Activated naive CD4-positive, alpha-beta T cell treated with anti-CD3 and anti-CD28 coated beads, Interleukin-2, amount 50 U/mL, for 72 hours (primary cell): ENCODE measurements around the gene GPR87. TPM values are rescaled to one million over a fixed set of nuclear protein-coding genes. Genes with fewer than 3 reads are reported as not detected.

ENCODE experiments used
- ATAC-seq, 2 donors: fragments of 150-1000 bp; cut with Tn5 transposase; 2 replicates each; pipeline ENCODE4 v1.10.0; 2021; ENCODE audit warnings: mild to moderate bottlenecking in 2 of 2, moderate library complexity in 2 of 2
- DNase-seq, 2 donors: peaks; one replicate each; pipeline ENCODE4 v3.0.0; 2021 to 2022; ENCODE audit warnings: low spot score in 2 of 2
- H3K27ac Mint-ChIP-seq, 2 donors: one replicate each; pipeline ENCODE4 v1.8.0; 2022; ENCODE audit warnings: mild to moderate bottlenecking in 2 of 2, mixed read lengths in 2 of 2
- H3K36me3 Mint-ChIP-seq, 2 donors: one replicate each; pipeline ENCODE4 v1.8.0; 2022; ENCODE audit warnings: mixed read lengths in 2 of 2
- H3K9me3 Mint-ChIP-seq, 2 donors: one replicate each; pipeline ENCODE4 v1.8.0; 2022; ENCODE audit warnings: mixed read lengths in 2 of 2
- total RNA-seq, 2 donors: library from RNA; stranded (reverse); gene quantifications; one replicate each; pipeline ENCODE4 v1.2.3, GENCODE V29; 2022

The GPR87 gene
- total RNA-seq = 1 to 10 TPM in 1 of 2 donors, under 1 TPM in 1; 0.97 to 1.3 TPM

GRCh38 chr3:151316267-151316991 is at the start of gene GPR87:
Gene GPR87 (minus strand): TSS chr3:151316820. CDS start chr3:151300100, 16,720 bp downstream.
- H3K27ac Mint-ChIP-seq = peak within 1 kb of the TSS; percentile 58 to 81
- ATAC-seq (peak; percentile 85 to 86), DNase-seq (peak; percentile 41 to 55)
- H3K9me3 Mint-ChIP-seq = no peaks in the 10 kb centered on the region
- no peaks in the 10 kb centered on the region for H3K36me3 Mint-ChIP-seq

GRCh38 chr3:151362751-151363174 is 46.1 kb upstream of the GPR87 start:
- ATAC-seq (no peak), DNase-seq (no peak)
- H3K36me3 Mint-ChIP-seq = no peaks in the 10 kb centered on the region
- H3K27ac Mint-ChIP-seq = no peak overlapping the region
- no peaks in the 10 kb centered on the region for H3K9me3 Mint-ChIP-seq

- ATAC-seq = no peak
- Mint-ChIP-seq H3K36me3 (no peaks in the 10 kb centered on the region), H3K9me3 (no peaks in the 10 kb centered on the region), H3K27ac (no peak overlapping the region)
- no peak for DNase-seq
Observed at GRCh38 chr3:151357463-151357850, 40.8 kb upstream of the GPR87 start.

- no peak for DNase-seq
- Mint-ChIP-seq H3K9me3 (no peaks in the 10 kb centered on the region), H3K36me3 (no peaks in the 10 kb centered on the region), H3K27ac (no peak overlapping the region)
- no peak for ATAC-seq
Observed at GRCh38 chr3:151356794-151357462, 40.3 kb upstream of the GPR87 start.

GRCh38 chr3:151351648-151352047 is 35.0 kb upstream of the GPR87 start:
- H3K27ac Mint-ChIP-seq = no peak overlapping the region
- DNase-seq = no peak
- no peaks in the 10 kb centered on the region for H3K9me3 Mint-ChIP-seq
- ATAC-seq = no peak
- no peaks in the 10 kb centered on the region for H3K36me3 Mint-ChIP-seq

- no peak for ATAC-seq
- Mint-ChIP-seq H3K9me3 (no peaks in the 10 kb centered on the region), H3K36me3 (no peaks in the 10 kb centered on the region), H3K27ac (no peak overlapping the region)
- DNase-seq = no peak
Observed at GRCh38 chr3:151351219-151351618, 34.6 kb upstream of the GPR87 start.

- no peaks in the 10 kb centered on the region for H3K36me3 Mint-ChIP-seq
- DNase-seq = no peak
- ATAC-seq = no peak
- no peak overlapping the region for H3K27ac Mint-ChIP-seq
- H3K9me3 Mint-ChIP-seq = no peaks in the 10 kb centered on the region
Observed at GRCh38 chr3:151350656-151351055, 34.0 kb upstream of the GPR87 start.

GRCh38 chr3:151347432-151347831 is 30.8 kb upstream of the GPR87 start:
- no peak for DNase-seq
- H3K9me3 Mint-ChIP-seq = no peaks in the 10 kb centered on the region
- H3K27ac Mint-ChIP-seq = no peak overlapping the region
- no peaks in the 10 kb centered on the region for H3K36me3 Mint-ChIP-seq
- no peak for ATAC-seq

- DNase-seq (no peak), ATAC-seq (no peak)
- no peaks in the 10 kb centered on the region for H3K9me3 Mint-ChIP-seq
- no peak overlapping the region for H3K27ac Mint-ChIP-seq
- H3K36me3 Mint-ChIP-seq = no peaks in the 10 kb centered on the region
Observed at GRCh38 chr3:151346292-151346691, 29.7 kb upstream of the GPR87 start.

- ATAC-seq (no peak), DNase-seq (no peak)
- H3K9me3 Mint-ChIP-seq = no peaks in the 10 kb centered on the region
- H3K27ac Mint-ChIP-seq = no peak overlapping the region
- no peaks in the 10 kb centered on the region for H3K36me3 Mint-ChIP-seq
Observed at GRCh38 chr3:151345859-151346258, 29.2 kb upstream of the GPR87 start.

GRCh38 chr3:151331696-151332095 is 15.1 kb upstream of the GPR87 start:
- Mint-ChIP-seq H3K27ac (no peak overlapping the region), H3K36me3 (no peaks in the 10 kb centered on the region), H3K9me3 (no peaks in the 10 kb centered on the region)
- no peak for DNase-seq
- no peak for ATAC-seq

GRCh38 chr3:151330899-151331298 is 14.3 kb upstream of the GPR87 start:
- Mint-ChIP-seq H3K9me3 (no peaks in the 10 kb centered on the region), H3K36me3 (no peaks in the 10 kb centered on the region), H3K27ac (no peak overlapping the region)
- no peak for DNase-seq
- no peak for ATAC-seq

GRCh38 chr3:151330379-151330778 is 13.8 kb upstream of the GPR87 start:
- ATAC-seq (no peak), DNase-seq (no peak)
- Mint-ChIP-seq H3K9me3 (no peaks in the 10 kb centered on the region), H3K27ac (no peak overlapping the region), H3K36me3 (no peaks in the 10 kb centered on the region)

- no peak within 1 kb of the TSS for H3K27ac Mint-ChIP-seq
- DNase-seq = no peak
- no peak for ATAC-seq
Observed at GRCh38 chr3:151329363-151329762, 12.7 kb upstream of the GPR87 start, which contains the start of gene P2RY13. Gene P2RY13 (minus strand): TSS chr3:151329549. CDS start chr3:151329528, 21 bp downstream.

GRCh38 chr3:151328298-151328995 is 11.8 kb upstream of the GPR87 start:
- peak; percentile 79 to 89 for ATAC-seq
- DNase-seq = no peak
- Mint-ChIP-seq H3K36me3 (no peaks in the 10 kb centered on the region), H3K9me3 (no peaks in the 10 kb centered on the region), H3K27ac (no peak overlapping the region)

More at GRCh38 chr3:151329363-151329762, 12.7 kb upstream of the GPR87 start, which contains the start of gene P2RY13:
- Mint-ChIP-seq H3K36me3 (no peaks in the 10 kb centered on the region), H3K9me3 (no peaks in the 10 kb centered on the region)

- DNase-seq (no peak), ATAC-seq (peak in 1 of 2 donors; percentile 20)
- Mint-ChIP-seq H3K9me3 (peaks cover 3 to 6% of the 10 kb centered on the region in 2 donors), H3K36me3 (peaks cover 0 to 7% of the 10 kb centered on the region in 2 donors), H3K27ac (no peak overlapping the region)
Observed at GRCh38 chr3:151327571-151328198, 11.1 kb upstream of the GPR87 start.

GRCh38 chr3:151322511-151322910 is 5.9 kb upstream of the GPR87 start:
- H3K36me3 Mint-ChIP-seq = peaks cover 0 to 7% of the 10 kb centered on the region in 2 donors
- ATAC-seq (no peak), DNase-seq (no peak)
- H3K27ac Mint-ChIP-seq = no peak overlapping the region
- H3K9me3 Mint-ChIP-seq = peaks cover 3 to 9% of the 10 kb centered on the region in 2 donors
